ENCODE data around the gene PROK1.

The PROK1 gene

DNA sequence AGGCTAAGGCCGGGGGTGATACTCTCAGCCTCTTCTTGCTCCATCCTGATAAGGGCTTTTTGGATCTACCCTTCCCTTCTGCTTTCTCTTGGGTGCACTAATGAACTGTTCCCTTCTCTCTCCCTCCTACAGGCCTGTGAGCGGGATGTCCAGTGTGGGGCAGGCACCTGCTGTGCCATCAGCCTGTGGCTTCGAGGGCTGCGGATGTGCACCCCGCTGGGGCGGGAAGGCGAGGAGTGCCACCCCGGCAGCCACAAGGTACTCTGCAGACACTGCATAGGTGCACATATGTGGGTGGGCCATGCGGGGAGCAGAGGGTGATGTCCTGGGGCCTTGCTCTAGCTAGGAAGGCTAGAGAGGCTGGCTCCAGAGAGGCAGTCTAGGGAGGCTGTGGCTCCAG lies 2.9 kb downstream of the PROK1 start:
- H4K91ac ChIP-seq (ENCODE audit: low read depth, low read length) = no peak overlapping the region
- no peak overlapping the region for H4K12ac ChIP-seq (ENCODE audit: low read depth, low read length)
- no peak overlapping the region for H4K8ac ChIP-seq (ENCODE audit: low read depth, low read length)
- no peak overlapping the region for H3K4me2 ChIP-seq (ENCODE audit: low read length)
- H3K9me3 ChIP-seq (ENCODE audit: insufficient read depth, low read depth, low read length) = no peaks in the 10 kb centered on the region
- H3K79me2 ChIP-seq (ENCODE audit: control insufficient read depth, insufficient read depth, low read length, poor library complexity) = no peaks in the 10 kb centered on the region
- no peak overlapping the region for H3K4me3 ChIP-seq (ENCODE audit: low read depth, low read length)
- no peak overlapping the region for H3K4ac ChIP-seq (ENCODE audit: low read depth, low read length)
- no peak overlapping the region for H3K14ac ChIP-seq (ENCODE audit: low read length)
- no peaks in the 10 kb centered on the region for H3K79me1 ChIP-seq (ENCODE audit: low read length)
- no peak overlapping the region for H3K18ac ChIP-seq (ENCODE audit: low read length)
- no peaks in the 10 kb centered on the region for H3K36me3 ChIP-seq (ENCODE audit: control insufficient read depth in 1 of 2, insufficient read depth in 2 of 2, low read length in 2 of 2)
- H2BK5ac ChIP-seq (ENCODE audit: low read depth, low read length, poor library complexity) = no peak overlapping the region
- H2AK5ac ChIP-seq (ENCODE audit: low read length) = no peak overlapping the region
- H3K4me1 ChIP-seq (ENCODE audit: control insufficient read depth in 1 of 2, insufficient read depth in 2 of 2, low read length in 2 of 2) = no peaks in the 10 kb centered on the region
- H2BK120ac ChIP-seq (ENCODE audit: insufficient read depth, low read length, poor library complexity) = no peak overlapping the region
- no peak overlapping the region for H2BK12ac ChIP-seq (ENCODE audit: low read length)
- H3K27ac ChIP-seq (ENCODE audit: low read depth, low read length) = no peak overlapping the region
- H2AFZ ChIP-seq (ENCODE audit: insufficient read depth, low read length, poor library complexity) = no peak overlapping the region
- no peaks in the 10 kb centered on the region for H3K27me3 ChIP-seq (ENCODE audit: insufficient read depth, low read length)
- no peak for DNase-seq
- H3K9ac ChIP-seq (ENCODE audit: low read length) = no peak overlapping the region
- no CpG with 5 or more reads among the region's 9 CpGs for WGBS (ENCODE audit: extremely low coverage, insufficient coverage, insufficient read length)
- no peak overlapping the region for H3K23ac ChIP-seq (ENCODE audit: low read length)

GRCh38 chr1:110454328-110454727 lies 3.4 kb downstream of the PROK1 start:
- H2BK5ac ChIP-seq (ENCODE audit: low read depth, low read length, poor library complexity) = no peak overlapping the region
- H3K79me2 ChIP-seq (ENCODE audit: control insufficient read depth, insufficient read depth, low read length, poor library complexity) = no peaks in the 10 kb centered on the region
- H3K4ac ChIP-seq (ENCODE audit: low read depth, low read length) = no peak overlapping the region
- no peak for DNase-seq
- H3K79me1 ChIP-seq (ENCODE audit: low read length) = no peaks in the 10 kb centered on the region
- no peak overlapping the region for H3K18ac ChIP-seq (ENCODE audit: low read length)
- H3K4me1 ChIP-seq (ENCODE audit: control insufficient read depth in 1 of 2, insufficient read depth in 2 of 2, low read length in 2 of 2) = no peaks in the 10 kb centered on the region
- WGBS (ENCODE audit: extremely low coverage, insufficient coverage, insufficient read length) = no CpG with 5 or more reads among the region's 1 CpG
- H2AK5ac ChIP-seq (ENCODE audit: low read length) = no peak overlapping the region
- H2BK12ac ChIP-seq (ENCODE audit: low read length) = no peak overlapping the region
- no peak overlapping the region for H3K14ac ChIP-seq (ENCODE audit: low read length)
- H2AFZ ChIP-seq (ENCODE audit: insufficient read depth, low read length, poor library complexity) = no peak overlapping the region
- H3K23ac ChIP-seq (ENCODE audit: low read length) = no peak overlapping the region
- H4K12ac ChIP-seq (ENCODE audit: low read depth, low read length) = no peak overlapping the region
- no peak overlapping the region for H3K4me2 ChIP-seq (ENCODE audit: low read length)
- H2BK120ac ChIP-seq (ENCODE audit: insufficient read depth, low read length, poor library complexity) = no peak overlapping the region
- no peaks in the 10 kb centered on the region for H3K36me3 ChIP-seq (ENCODE audit: control insufficient read depth in 1 of 2, insufficient read depth in 2 of 2, low read length in 2 of 2)
- no peak overlapping the region for H3K4me3 ChIP-seq (ENCODE audit: low read depth, low read length)
- no peak overlapping the region for H3K9ac ChIP-seq (ENCODE audit: low read length)
- H4K91ac ChIP-seq (ENCODE audit: low read depth, low read length) = no peak overlapping the region
- H4K8ac ChIP-seq (ENCODE audit: low read depth, low read length) = no peak overlapping the region
- H3K9me3 ChIP-seq (ENCODE audit: insufficient read depth, low read depth, low read length) = no peaks in the 10 kb centered on the region
- no peaks in the 10 kb centered on the region for H3K27me3 ChIP-seq (ENCODE audit: insufficient read depth, low read length)
- H3K27ac ChIP-seq (ENCODE audit: low read depth, low read length) = no peak overlapping the region

DNA sequence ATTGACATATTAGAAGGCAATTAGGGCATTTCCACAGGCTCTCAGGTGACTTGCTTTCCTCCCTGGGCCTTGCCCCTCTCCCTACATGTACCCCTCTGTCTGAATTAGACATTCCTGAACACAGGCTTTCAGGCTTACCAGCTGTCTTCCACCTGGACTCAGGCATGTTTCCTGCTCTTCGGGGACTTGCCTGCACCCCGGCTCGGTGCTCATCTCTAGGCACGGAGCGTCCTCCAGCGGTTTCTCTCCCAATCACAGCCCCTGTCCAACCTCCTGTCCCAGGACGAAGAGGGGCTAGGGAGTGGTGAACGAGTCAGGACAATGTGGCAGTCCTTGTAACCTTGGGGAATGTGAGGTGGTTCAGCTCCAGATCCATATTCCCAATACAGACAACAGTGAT lies 4.2 kb downstream of the PROK1 start:
- H3K4me1 ChIP-seq (ENCODE audit: control insufficient read depth in 1 of 2, insufficient read depth in 2 of 2, low read length in 2 of 2) = no peaks in the 10 kb centered on the region
- DNase-seq = no peak
- H3K27me3 ChIP-seq (ENCODE audit: insufficient read depth, low read length) = no peaks in the 10 kb centered on the region
- no peak overlapping the region for H2BK120ac ChIP-seq (ENCODE audit: insufficient read depth, low read length, poor library complexity)
- H3K14ac ChIP-seq (ENCODE audit: low read length) = no peak overlapping the region
- no peak overlapping the region for H4K12ac ChIP-seq (ENCODE audit: low read depth, low read length)
- no CpG with 5 or more reads among the region's 8 CpGs for WGBS (ENCODE audit: extremely low coverage, insufficient coverage, insufficient read length)
- no peaks in the 10 kb centered on the region for H3K36me3 ChIP-seq (ENCODE audit: control insufficient read depth in 1 of 2, insufficient read depth in 2 of 2, low read length in 2 of 2)
- no peak overlapping the region for H3K4me3 ChIP-seq (ENCODE audit: low read depth, low read length)
- H3K27ac ChIP-seq (ENCODE audit: low read depth, low read length) = no peak overlapping the region
- no peak overlapping the region for H3K4ac ChIP-seq (ENCODE audit: low read depth, low read length)
- H3K4me2 ChIP-seq (ENCODE audit: low read length) = no peak overlapping the region
- no peak overlapping the region for H3K9ac ChIP-seq (ENCODE audit: low read length)
- no peak overlapping the region for H2BK5ac ChIP-seq (ENCODE audit: low read depth, low read length, poor library complexity)
- H2AK5ac ChIP-seq (ENCODE audit: low read length) = no peak overlapping the region
- H3K79me2 ChIP-seq (ENCODE audit: control insufficient read depth, insufficient read depth, low read length, poor library complexity) = no peaks in the 10 kb centered on the region
- no peak overlapping the region for H2BK12ac ChIP-seq (ENCODE audit: low read length)
- no peak overlapping the region for H3K18ac ChIP-seq (ENCODE audit: low read length)
- H3K23ac ChIP-seq (ENCODE audit: low read length) = no peak overlapping the region
- H4K91ac ChIP-seq (ENCODE audit: low read depth, low read length) = no peak overlapping the region
- H2AFZ ChIP-seq (ENCODE audit: insufficient read depth, low read length, poor library complexity) = no peak overlapping the region
- no peak overlapping the region for H4K8ac ChIP-seq (ENCODE audit: low read depth, low read length)
- no peaks in the 10 kb centered on the region for H3K9me3 ChIP-seq (ENCODE audit: insufficient read depth, low read depth, low read length)
- H3K79me1 ChIP-seq (ENCODE audit: low read length) = no peaks in the 10 kb centered on the region

DNA sequence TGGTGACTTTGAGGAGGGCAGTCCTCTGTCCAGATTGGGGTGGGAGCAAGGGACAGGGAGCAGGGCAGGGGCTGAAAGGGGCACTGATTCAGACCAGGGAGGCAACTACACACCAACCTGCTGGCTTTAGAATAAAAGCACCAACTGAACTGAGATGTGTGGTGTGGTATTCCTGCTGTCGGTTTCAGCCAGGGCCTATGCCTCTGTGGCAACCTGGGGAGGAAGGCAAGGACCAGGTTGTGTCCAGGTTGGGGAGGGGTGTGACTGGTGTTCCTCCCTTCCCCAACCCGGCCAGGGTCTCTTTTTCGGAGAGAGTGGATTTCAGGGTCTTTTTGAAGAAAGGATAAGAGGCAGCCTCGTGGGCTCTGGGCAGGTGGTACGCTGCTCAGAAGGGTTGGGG lies 6.3 kb downstream of the PROK1 start:
- no peak overlapping the region for H3K4me2 ChIP-seq (ENCODE audit: low read length)
- no peaks in the 10 kb centered on the region for H3K27me3 ChIP-seq (ENCODE audit: insufficient read depth, low read length)
- no peak overlapping the region for H3K4me3 ChIP-seq (ENCODE audit: low read depth, low read length)
- no peak overlapping the region for H3K27ac ChIP-seq (ENCODE audit: low read depth, low read length)
- H4K8ac ChIP-seq (ENCODE audit: low read depth, low read length) = no peak overlapping the region
- H2AK5ac ChIP-seq (ENCODE audit: low read length) = no peak overlapping the region
- H3K4ac ChIP-seq (ENCODE audit: low read depth, low read length) = no peak overlapping the region
- no peaks in the 10 kb centered on the region for H3K36me3 ChIP-seq (ENCODE audit: control insufficient read depth in 1 of 2, insufficient read depth in 2 of 2, low read length in 2 of 2)
- H3K23ac ChIP-seq (ENCODE audit: low read length) = no peak overlapping the region
- H3K79me2 ChIP-seq (ENCODE audit: control insufficient read depth, insufficient read depth, low read length, poor library complexity) = no peaks in the 10 kb centered on the region
- H2AFZ ChIP-seq (ENCODE audit: insufficient read depth, low read length, poor library complexity) = no peak overlapping the region
- H4K12ac ChIP-seq (ENCODE audit: low read depth, low read length) = no peak overlapping the region
- no peak overlapping the region for H3K18ac ChIP-seq (ENCODE audit: low read length)
- H4K91ac ChIP-seq (ENCODE audit: low read depth, low read length) = no peak overlapping the region
- no peak overlapping the region for H2BK120ac ChIP-seq (ENCODE audit: insufficient read depth, low read length, poor library complexity)
- H2BK12ac ChIP-seq (ENCODE audit: low read length) = no peak overlapping the region
- no peak overlapping the region for H3K9ac ChIP-seq (ENCODE audit: low read length)
- no peaks in the 10 kb centered on the region for H3K79me1 ChIP-seq (ENCODE audit: low read length)
- H3K4me1 ChIP-seq (ENCODE audit: control insufficient read depth in 1 of 2, insufficient read depth in 2 of 2, low read length in 2 of 2) = no peaks in the 10 kb centered on the region
- no CpG with 5 or more reads among the region's 5 CpGs for WGBS (ENCODE audit: extremely low coverage, insufficient coverage, insufficient read length)
- H2BK5ac ChIP-seq (ENCODE audit: low read depth, low read length, poor library complexity) = no peak overlapping the region
- no peaks in the 10 kb centered on the region for H3K9me3 ChIP-seq (ENCODE audit: insufficient read depth, low read depth, low read length)
- DNase-seq = no peak
- H3K14ac ChIP-seq (ENCODE audit: low read length) = no peak overlapping the region
